Measurements from ENCODE around the gene CDH22.

CDH22 gene

DNA sequence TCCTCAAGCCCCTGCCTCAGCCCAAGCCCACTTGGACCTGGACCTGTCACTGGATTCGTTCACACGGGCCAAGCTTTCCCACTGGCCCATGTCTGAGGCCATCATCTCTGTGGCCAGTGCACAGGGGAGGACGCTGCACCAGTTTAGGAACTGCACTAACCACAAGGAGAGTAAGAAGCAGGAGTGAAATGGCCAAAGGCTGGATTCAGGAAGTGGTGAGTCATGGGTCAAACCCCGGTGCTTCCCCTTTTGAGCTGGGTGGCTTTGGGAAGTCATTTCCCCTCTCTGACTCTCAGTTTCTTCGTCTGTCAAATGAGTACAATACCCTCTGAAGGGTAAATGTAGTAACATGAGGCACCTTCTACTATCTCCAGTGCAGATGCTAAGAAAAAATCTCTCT is 102.3 kb downstream of the CDH22 start:
- TF ChIP-seq, protein P1, sequence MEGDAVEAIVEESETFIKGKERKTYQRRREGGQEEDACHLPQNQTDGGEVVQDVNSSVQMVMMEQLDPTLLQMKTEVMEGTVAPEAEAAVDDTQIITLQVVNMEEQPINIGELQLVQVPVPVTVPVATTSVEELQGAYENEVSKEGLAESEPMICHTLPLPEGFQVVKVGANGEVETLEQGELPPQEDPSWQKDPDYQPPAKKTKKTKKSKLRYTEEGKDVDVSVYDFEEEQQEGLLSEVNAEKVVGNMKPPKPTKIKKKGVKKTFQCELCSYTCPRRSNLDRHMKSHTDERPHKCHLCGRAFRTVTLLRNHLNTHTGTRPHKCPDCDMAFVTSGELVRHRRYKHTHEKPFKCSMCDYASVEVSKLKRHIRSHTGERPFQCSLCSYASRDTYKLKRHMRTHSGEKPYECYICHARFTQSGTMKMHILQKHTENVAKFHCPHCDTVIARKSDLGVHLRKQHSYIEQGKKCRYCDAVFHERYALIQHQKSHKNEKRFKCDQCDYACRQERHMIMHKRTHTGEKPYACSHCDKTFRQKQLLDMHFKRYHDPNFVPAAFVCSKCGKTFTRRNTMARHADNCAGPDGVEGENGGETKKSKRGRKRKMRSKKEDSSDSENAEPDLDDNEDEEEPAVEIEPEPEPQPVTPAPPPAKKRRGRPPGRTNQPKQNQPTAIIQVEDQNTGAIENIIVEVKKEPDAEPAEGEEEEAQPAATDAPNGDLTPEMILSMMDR (conservative IDR thresholded peaks at IDR 0.05) = no peak
- H3K27ac ChIP-seq = no peak overlapping the region

DNA sequence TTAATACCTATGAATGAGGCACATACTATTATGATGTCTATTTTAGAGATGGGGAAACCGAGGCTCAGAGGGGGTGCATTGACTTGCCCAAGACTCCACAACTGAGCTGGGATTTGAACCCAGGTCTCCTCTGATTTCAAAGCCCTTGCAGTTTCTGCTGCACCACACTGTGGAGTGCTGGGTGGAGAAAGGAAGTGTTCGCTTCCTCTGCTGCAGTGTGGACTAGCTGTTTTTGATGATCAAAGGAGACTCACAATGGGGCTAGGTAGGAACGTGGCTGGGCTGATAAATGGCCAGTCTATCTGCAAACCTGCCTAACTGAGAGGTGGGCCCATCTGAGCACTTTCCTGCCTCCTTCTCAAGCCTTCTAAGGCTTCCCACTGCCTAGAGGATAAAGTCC is 102.9 kb downstream of the CDH22 start:
- no peak overlapping the region for H3K27ac ChIP-seq
- TF ChIP-seq, protein P1 (conservative IDR thresholded peaks at IDR 0.05) = no peak

DNA sequence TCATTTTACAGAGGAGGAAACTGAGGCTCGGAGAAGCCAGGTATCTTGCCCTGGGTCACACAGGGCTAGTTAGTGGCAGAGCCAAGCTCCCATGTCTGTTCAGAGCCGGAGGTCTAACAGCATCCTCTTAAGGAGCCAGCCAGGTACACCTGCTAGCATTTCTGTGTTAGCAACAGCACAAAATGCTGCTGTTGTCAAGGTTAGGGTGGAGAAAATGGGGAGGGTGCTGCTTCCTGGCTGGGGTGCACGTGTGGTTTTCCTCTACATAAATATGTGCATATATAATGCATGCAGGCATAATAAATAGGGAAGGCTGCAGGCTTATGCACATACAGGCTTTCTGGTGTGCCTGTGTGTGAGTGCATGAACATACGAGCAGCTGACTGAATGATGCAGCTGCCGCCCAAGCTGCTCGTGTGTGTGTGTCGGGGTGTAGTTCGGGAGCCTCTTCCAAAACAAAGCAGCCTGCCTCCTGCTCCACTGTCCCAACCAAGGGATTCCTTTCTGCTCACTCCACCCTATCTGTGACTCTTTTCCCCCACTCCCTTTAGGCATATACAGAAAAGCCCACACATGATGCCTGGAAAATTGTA is 103.6 kb downstream of the CDH22 start:
- TF ChIP-seq, protein P1 (conservative IDR thresholded peaks at IDR 0.05) = no peak
- H3K27ac ChIP-seq = no peak overlapping the region

DNA sequence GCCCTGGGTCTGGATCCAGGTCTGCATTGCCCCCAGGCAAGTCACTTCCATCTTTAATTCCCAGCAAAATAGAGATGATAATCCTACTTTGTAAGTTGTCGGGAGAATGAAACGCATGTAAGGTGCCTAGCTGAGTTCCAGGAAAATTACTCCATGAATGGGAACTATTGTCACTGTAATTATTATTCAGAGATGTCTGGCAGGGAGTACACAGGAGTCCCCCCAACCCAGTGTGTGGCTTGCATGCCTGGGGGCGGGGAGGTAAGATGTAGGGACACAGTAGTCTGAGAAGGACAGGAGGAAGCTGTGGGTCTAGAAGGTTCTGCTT is 104.8 kb downstream of the CDH22 start:
- TF ChIP-seq, protein P1 (conservative IDR thresholded peaks at IDR 0.05) = no peak

DNA sequence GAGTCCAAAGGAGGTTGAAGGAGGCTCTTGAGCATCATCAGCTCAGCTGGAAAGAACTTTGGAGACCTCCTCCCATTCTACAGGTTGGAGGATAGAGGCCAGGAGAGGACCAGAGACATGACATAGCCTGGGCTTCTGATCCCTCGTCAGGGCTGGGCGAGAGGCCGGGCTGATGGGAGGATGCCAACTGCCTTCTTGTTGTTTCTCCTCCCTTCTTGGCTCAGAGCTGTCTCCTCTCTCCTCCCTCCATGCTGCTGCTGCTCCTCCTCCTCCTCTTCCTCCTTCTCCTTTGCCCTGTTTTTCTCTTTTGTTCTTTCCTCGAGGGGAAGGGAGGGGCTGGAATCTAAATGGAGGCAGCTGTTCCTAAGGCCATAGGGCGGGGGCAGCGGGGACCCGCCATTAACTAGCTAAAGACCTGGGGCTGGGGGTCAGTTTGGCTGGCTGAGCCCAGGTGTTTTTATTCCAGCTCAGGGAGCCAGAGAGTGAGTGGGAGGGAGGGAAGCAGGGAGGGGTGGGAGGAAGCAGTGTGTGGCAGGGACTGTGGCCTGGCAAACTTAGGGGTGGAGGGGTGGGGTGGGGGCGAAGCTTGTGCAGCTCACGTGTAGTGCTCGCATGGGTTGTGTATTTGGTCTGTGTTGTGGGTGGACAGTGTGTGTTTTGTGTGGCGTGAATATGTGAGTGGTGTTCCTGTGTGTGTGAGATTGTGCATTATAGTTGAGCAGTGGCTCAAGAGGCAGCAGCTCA is 105.4 kb downstream of the CDH22 start:
- no peak overlapping the region for H3K27ac ChIP-seq
- TF ChIP-seq, protein P1 (conservative IDR thresholded peaks at IDR 0.05) = no peak

More for the DNA sequence above, 104.8 kb downstream of the CDH22 start:
- no peak overlapping the region for H3K27ac ChIP-seq

DNA sequence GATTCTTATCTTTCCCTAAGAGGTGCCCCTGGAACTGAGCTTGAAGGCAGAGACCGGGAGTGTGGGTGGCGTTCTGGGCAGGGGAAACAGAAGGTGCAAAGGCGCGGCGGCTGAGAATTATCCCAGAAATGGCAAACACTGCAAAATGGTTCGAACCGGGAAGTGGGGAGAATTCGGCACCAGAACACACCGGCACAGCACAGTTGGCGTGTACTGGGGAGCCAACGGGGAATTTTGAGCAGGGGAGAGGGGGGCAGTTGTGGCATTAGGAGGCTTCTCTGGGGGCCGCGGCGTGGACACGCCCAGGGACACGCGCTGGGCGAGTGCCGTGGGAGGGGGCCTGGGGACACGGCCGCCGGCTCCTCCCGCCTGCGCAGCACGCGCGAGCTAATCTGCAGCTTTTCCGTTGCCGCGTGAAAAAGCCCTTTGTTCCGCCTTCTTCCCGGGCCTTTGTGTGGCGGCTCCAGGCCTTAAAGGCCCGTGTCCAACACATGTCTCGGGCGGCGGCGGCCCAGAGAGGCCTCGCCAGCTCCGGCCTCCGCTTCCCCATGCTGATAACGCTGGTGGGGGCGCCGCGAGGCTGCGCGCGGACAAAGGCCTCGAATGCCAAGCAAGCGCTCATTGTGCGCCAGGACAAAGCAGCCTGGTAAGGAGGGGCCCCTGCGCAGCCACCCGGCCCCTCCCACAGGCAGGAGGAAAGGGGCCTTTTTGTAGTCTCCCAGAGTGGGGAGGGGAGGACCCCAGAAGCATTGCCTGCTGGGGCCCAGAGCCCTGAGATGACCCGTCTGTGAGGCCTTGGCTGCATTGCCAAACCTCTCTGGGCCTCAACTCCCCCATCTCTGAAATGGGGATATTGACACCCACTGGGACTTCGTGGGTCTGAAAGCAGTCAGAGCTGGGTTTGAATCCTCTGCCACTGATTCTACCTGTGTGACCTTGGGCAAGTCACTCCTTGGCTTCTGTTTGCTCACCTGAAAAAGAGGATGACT is 107.4 kb downstream of the CDH22 start:
- TF ChIP-seq, protein P1 (conservative IDR thresholded peaks at IDR 0.05) = no peak
- H3K27ac ChIP-seq = no peak overlapping the region

DNA sequence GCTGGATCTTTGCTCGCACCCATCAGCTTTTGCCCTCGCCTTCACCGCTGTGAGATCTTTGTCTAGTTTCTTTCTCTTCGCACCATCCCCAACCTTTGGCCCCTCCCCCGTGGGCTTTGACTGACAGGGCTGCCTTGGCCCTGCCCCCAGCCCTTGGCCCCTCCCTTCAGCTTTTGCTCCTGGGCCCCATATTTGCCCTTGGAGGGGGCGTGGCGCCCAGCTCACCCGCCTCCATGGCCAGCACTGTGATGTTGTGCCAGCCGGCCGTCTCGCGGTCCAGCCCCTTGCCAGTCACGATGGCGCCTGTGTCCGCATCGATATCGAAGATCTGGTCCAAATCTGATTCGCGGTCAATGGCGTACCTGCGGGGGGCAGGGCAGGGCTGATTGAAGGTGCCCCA is 109.1 kb downstream of the CDH22 start:
- TF ChIP-seq, protein P1 (conservative IDR thresholded peaks at IDR 0.05) = no peak

More for the DNA sequence above, 109.1 kb downstream of the CDH22 start:
- H3K27ac ChIP-seq = no peak overlapping the region

Measured in VCaP (cell line).